HL-60 (cell line): Measurements from ENCODE around the gene ATP13A1.

ENCODE experiments used
- DNase-seq, 2 experiments: peaks; one replicate each; pipeline ENCODE4 v3.0.0-alpha.2; 2010 to 2020; ENCODE audit warnings: low read depth in 1 of 2, low spot score in 1 of 2
- H3K27ac ChIP-seq: fragments of 250-450 bp; sonication (Bioruptor Pico); replicated peaks from 2 replicates; pipeline ENCODE4 v1.5.1; 2020; ENCODE audit warnings: mild to moderate bottlenecking, moderate library complexity
- H3K27me3 ChIP-seq: fragments of 250-450 bp; sonication (Bioruptor Pico); 2 replicates; pipeline ENCODE4 v1.5.1; 2021; ENCODE audit warnings: mild to moderate bottlenecking, moderate library complexity; ENCODE audit not compliant: insufficient read depth, poor library complexity, severe bottlenecking
- H3K4me3 ChIP-seq: replicated peaks from 2 replicates; pipeline ENCODE4 v1.5.1; 2011; ENCODE audit warnings: mild to moderate bottlenecking, control low read depth, low read length; ENCODE audit not compliant: insufficient read depth
- GABPA ChIP-seq: IDR thresholded peaks from 2 replicates; pipeline ENCODE4 v1.6.1; 2012; ENCODE audit warnings: low read depth
- POLR2AphosphoS5 ChIP-seq: IDR thresholded peaks from 2 replicates; pipeline ENCODE4 v1.6.1; 2012; ENCODE audit warnings: low read depth
- SPI1 ChIP-seq: IDR thresholded peaks from 2 replicates; pipeline ENCODE4 v1.6.1; 2012; ENCODE audit warnings: low read depth, mild to moderate bottlenecking, borderline replicate concordance
- TF ChIP-seq, protein P1 (sequence below): IDR thresholded peaks from 2 replicates; pipeline ENCODE4 v1.6.1; 2012; ENCODE audit warnings: low read depth; ENCODE audit not compliant: insufficient replicate concordance
- TF ChIP-seq, protein P2 (sequence below): IDR thresholded peaks from one replicate; pipeline ENCODE4 v1.5.1; 2011; ENCODE audit warnings: low read length, control low read depth, inconsistent platforms; ENCODE audit not compliant: insufficient read depth

Gene ATP13A1

DNA sequence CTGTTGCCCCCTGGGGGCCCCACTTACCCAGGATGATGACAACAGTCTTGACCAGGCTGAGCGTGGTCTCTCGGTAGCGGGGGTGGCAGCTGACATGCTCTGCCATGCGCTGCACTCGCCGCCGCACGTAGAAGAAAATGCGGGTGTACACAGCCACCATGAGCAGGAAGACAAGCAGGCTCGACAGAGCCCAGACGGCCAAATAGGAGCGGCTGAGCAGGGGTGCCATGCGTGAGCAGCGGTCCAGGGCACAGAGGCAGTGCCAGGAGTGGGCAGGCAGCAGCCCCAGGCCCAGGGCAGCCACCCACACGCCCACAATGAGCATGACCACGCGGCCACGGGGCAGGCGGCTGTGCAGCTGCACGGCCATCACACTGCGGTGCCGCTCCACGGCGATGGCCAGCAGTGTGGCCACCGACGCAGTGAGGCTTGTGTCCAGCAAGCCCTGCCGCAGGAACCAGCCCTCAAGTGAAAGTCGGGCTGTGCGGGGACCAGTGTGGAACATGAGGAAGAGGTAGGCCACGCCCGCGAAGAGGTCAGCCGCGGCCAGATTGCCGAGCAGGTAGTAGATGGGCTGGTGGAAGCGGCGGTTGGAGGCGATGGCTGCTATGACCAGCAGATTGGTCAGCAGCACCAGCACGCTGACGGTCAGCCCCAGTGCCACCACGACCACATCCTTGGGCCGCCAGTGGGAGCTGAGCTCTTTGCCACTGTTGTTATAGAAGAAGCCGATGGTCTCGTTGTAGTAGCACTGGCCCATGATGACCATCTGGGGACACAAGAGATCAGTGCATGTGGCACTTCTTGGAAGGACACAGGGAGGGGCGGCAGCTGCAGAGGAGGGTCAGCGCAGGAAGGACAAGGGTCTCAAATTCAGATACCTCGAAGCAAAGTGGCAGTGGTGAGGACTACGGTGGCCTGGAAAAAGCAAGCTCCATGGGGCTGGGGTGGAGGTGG is 36.7 kb downstream of the ATP13A1 start:
- TF ChIP-seq SPI1 (no peak), POLR2AphosphoS5 (peak; percentile 52)
- Histone ChIP-seq H3K4me3 (no peak overlapping the region), H3K27ac (no peak overlapping the region), H3K27me3 (no peaks in the 10 kb centered on the region)
- DNase-seq: no peak

DNA sequence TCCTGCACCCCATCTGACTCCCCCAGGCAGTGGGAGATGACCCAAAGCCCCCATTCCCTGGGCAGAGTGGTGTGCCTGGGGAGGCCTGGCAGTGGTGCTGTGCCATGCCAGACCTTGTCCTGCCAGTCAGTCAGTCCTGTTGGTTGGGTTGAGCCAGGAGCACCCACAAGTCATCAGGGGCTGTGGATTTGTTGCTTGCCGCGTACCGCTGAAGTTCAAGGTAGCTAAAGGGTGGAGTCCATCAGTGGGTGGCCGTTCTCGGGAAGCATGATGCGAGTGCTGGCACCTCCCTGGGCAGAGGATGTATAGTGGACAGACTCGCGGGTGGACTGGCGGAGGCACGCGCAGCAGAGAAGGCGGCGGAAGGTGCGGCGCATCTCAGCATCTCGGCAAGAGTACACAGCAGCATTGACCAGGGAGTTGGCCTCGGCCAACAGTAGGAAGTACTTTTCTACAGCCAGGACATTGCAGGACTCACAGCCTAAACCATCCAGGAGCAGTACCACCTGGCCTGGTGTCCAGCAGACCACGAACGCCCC is 39.4 kb downstream of the ATP13A1 start:
- Histone ChIP-seq H3K4me3 (no peak overlapping the region), H3K27ac (no peak overlapping the region), H3K27me3 (no peaks in the 10 kb centered on the region)
- no peak for DNase-seq
- no peak for TF ChIP-seq SPI1
- no peak for TF ChIP-seq GABPA
- TF ChIP-seq, protein P1, sequence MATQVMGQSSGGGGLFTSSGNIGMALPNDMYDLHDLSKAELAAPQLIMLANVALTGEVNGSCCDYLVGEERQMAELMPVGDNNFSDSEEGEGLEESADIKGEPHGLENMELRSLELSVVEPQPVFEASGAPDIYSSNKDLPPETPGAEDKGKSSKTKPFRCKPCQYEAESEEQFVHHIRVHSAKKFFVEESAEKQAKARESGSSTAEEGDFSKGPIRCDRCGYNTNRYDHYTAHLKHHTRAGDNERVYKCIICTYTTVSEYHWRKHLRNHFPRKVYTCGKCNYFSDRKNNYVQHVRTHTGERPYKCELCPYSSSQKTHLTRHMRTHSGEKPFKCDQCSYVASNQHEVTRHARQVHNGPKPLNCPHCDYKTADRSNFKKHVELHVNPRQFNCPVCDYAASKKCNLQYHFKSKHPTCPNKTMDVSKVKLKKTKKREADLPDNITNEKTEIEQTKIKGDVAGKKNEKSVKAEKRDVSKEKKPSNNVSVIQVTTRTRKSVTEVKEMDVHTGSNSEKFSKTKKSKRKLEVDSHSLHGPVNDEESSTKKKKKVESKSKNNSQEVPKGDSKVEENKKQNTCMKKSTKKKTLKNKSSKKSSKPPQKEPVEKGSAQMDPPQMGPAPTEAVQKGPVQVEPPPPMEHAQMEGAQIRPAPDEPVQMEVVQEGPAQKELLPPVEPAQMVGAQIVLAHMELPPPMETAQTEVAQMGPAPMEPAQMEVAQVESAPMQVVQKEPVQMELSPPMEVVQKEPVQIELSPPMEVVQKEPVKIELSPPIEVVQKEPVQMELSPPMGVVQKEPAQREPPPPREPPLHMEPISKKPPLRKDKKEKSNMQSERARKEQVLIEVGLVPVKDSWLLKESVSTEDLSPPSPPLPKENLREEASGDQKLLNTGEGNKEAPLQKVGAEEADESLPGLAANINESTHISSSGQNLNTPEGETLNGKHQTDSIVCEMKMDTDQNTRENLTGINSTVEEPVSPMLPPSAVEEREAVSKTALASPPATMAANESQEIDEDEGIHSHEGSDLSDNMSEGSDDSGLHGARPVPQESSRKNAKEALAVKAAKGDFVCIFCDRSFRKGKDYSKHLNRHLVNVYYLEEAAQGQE: no peak
- TF ChIP-seq, protein P2, sequence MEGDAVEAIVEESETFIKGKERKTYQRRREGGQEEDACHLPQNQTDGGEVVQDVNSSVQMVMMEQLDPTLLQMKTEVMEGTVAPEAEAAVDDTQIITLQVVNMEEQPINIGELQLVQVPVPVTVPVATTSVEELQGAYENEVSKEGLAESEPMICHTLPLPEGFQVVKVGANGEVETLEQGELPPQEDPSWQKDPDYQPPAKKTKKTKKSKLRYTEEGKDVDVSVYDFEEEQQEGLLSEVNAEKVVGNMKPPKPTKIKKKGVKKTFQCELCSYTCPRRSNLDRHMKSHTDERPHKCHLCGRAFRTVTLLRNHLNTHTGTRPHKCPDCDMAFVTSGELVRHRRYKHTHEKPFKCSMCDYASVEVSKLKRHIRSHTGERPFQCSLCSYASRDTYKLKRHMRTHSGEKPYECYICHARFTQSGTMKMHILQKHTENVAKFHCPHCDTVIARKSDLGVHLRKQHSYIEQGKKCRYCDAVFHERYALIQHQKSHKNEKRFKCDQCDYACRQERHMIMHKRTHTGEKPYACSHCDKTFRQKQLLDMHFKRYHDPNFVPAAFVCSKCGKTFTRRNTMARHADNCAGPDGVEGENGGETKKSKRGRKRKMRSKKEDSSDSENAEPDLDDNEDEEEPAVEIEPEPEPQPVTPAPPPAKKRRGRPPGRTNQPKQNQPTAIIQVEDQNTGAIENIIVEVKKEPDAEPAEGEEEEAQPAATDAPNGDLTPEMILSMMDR: no peak
- no peak for TF ChIP-seq POLR2AphosphoS5

DNA sequence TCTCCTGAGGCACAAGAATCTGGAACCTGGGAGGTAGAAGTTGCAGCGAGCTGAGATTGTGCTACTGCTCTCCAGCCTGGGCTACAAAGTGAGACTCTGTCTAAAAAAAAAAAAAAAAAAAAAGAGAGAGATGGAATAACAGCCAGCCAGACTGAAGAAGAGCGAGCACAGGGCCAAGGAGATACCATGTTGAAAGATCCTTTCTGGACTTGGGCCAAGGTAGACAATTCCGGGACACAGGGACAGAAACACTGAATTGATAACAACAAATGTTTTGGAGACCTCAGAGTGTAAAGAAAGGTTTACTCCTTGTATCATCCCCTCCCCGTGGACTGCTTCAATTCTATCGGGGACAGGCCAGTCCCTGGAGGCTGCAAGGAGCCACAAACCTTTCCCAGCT is 40.1 kb downstream of the ATP13A1 start:
- H3K27me3 ChIP-seq: no peaks in the 10 kb centered on the region
- no peak for DNase-seq
- no peak overlapping the region for H3K4me3 ChIP-seq
- TF ChIP-seq, protein P2: no peak
- TF ChIP-seq POLR2AphosphoS5: no peak
- no peak overlapping the region for H3K27ac ChIP-seq

DNA sequence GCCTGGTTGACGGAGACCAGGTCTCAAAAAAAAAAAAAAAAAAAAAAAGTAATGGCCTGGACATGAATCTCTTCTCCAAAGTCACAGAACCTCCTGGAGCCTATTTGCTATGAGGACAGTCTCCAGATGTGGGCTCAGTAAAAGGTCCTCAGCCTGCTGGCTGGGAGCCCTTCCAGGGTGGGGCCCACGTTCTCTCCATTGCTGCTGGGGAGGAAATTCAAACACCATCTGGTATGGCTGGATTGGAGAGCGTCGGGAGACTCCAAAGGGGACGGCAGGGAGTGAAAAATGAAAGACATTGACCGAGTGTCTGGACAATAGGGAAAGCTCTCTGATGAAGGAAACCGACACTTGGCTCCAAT is 43.6 kb downstream of the ATP13A1 start:
- TF ChIP-seq, protein P2: no peak
- TF ChIP-seq POLR2AphosphoS5: no peak
- TF ChIP-seq, protein P1: no peak
- DNase-seq: no peak

More for the DNA sequence above, 43.6 kb downstream of the ATP13A1 start:
- no peak overlapping the region for H3K4me3 ChIP-seq
- H3K27ac ChIP-seq: no peak overlapping the region
- no peaks in the 10 kb centered on the region for H3K27me3 ChIP-seq
